ENCODE measurements around the gene ASCC3. TPM values are rescaled to one million over a fixed set of nuclear protein-coding genes. Genes with fewer than 3 reads are reported as not detected.

Gene ASCC3
- total RNA-seq, 4 donors from 2014 or later = 12.0 to 17.7 (median 14.7) TPM

- Histone ChIP-seq H3K27me3 (no peaks in the 10 kb centered on the region), H3K4me1 (no peaks in the 10 kb centered on the region), H3K4me3 (no peak overlapping the region), H3K9me3 (no peaks in the 10 kb centered on the region), H3K36me3 (peaks cover 0 to 26% of the 10 kb centered on the region in 2 donors), H3K27ac (no peak overlapping the region)
- DNase-seq = no peak
- ATAC-seq = no peak
- in situ Hi-C loops (cut with MboI; ENCODE audit: low sequenced_read_pairs in 4 of 4) = no loop called here
- TF ChIP-seq, protein P1, sequence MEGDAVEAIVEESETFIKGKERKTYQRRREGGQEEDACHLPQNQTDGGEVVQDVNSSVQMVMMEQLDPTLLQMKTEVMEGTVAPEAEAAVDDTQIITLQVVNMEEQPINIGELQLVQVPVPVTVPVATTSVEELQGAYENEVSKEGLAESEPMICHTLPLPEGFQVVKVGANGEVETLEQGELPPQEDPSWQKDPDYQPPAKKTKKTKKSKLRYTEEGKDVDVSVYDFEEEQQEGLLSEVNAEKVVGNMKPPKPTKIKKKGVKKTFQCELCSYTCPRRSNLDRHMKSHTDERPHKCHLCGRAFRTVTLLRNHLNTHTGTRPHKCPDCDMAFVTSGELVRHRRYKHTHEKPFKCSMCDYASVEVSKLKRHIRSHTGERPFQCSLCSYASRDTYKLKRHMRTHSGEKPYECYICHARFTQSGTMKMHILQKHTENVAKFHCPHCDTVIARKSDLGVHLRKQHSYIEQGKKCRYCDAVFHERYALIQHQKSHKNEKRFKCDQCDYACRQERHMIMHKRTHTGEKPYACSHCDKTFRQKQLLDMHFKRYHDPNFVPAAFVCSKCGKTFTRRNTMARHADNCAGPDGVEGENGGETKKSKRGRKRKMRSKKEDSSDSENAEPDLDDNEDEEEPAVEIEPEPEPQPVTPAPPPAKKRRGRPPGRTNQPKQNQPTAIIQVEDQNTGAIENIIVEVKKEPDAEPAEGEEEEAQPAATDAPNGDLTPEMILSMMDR (IDR thresholded peaks at IDR 0.05 in 4 of 5, conservative IDR thresholded peaks at IDR 0.05 in 1 of 5) = no peak
- no peak for TF ChIP-seq POLR2A (IDR thresholded peaks at IDR 0.05)
- intact Hi-C loops (cut with DNase I; ENCODE audit: low total_unique reads) = no loop called here
These were observed 19.1 kb downstream of the ASCC3 start for GRCh38 chr6:100862063-100862462.

GRCh38 chr6:100856146-100856545 is 25.0 kb downstream of the ASCC3 start:
- Histone ChIP-seq H3K9me3 (no peaks in the 10 kb centered on the region), H3K27ac (no peak overlapping the region), H3K4me1 (no peaks in the 10 kb centered on the region), H3K27me3 (no peaks in the 10 kb centered on the region), H3K4me3 (no peak overlapping the region), H3K36me3 (peaks cover 0 to 20% of the 10 kb centered on the region in 2 donors)
- no peak for TF ChIP-seq POLR2A (IDR thresholded peaks at IDR 0.05)
- TF ChIP-seq, protein P1 (IDR thresholded peaks at IDR 0.05 in 4 of 5, conservative IDR thresholded peaks at IDR 0.05 in 1 of 5) = no peak
- no peak for DNase-seq
- ATAC-seq = no peak
- in situ Hi-C loops (cut with MboI; ENCODE audit: low sequenced_read_pairs in 4 of 4) = no loop called here
- intact Hi-C loops (cut with DNase I; ENCODE audit: low total_unique reads) = no loop called here

- H3K36me3 ChIP-seq = peaks cover 0 to 12% of the 10 kb centered on the region in 2 donors
- H3K9me3 ChIP-seq = no peaks in the 10 kb centered on the region
- H3K27ac ChIP-seq = no peak overlapping the region
- in situ Hi-C loops (cut with MboI; ENCODE audit: low sequenced_read_pairs in 4 of 4) = no loop called here
- no peak overlapping the region for H3K4me3 ChIP-seq
- H3K4me1 ChIP-seq = no peaks in the 10 kb centered on the region
- intact Hi-C loops (cut with DNase I; ENCODE audit: low total_unique reads) = no loop called here
- ATAC-seq (no peak), DNase-seq (no peak)
- no peak for TF ChIP-seq POLR2A (IDR thresholded peaks at IDR 0.05)
- TF ChIP-seq, protein P1 (IDR thresholded peaks at IDR 0.05 in 4 of 5, conservative IDR thresholded peaks at IDR 0.05 in 1 of 5) = no peak
- no peaks in the 10 kb centered on the region for H3K27me3 ChIP-seq
These were observed 29.3 kb downstream of the ASCC3 start for GRCh38 chr6:100851819-100852218.

GRCh38 chr6:100850174-100850573 is 31.0 kb downstream of the ASCC3 start:
- Histone ChIP-seq H3K4me1 (no peaks in the 10 kb centered on the region), H3K4me3 (no peak overlapping the region), H3K36me3 (peaks cover 0 to 12% of the 10 kb centered on the region in 2 donors), H3K27me3 (no peaks in the 10 kb centered on the region), H3K9me3 (no peaks in the 10 kb centered on the region), H3K27ac (no peak overlapping the region)
- in situ Hi-C loops (cut with MboI; ENCODE audit: low sequenced_read_pairs in 4 of 4) (no loop called here), intact Hi-C loops (cut with DNase I; ENCODE audit: low total_unique reads) (no loop called here)
- DNase-seq (no peak), ATAC-seq (no peak)
- TF ChIP-seq, protein P1 (IDR thresholded peaks at IDR 0.05 in 4 of 5, conservative IDR thresholded peaks at IDR 0.05 in 1 of 5) = no peak
- TF ChIP-seq POLR2A (IDR thresholded peaks at IDR 0.05) = no peak

GRCh38 chr6:100846276-100846675 is 34.9 kb downstream of the ASCC3 start:
- in situ Hi-C loops (cut with MboI; ENCODE audit: low sequenced_read_pairs in 4 of 4) = no loop called here
- intact Hi-C loops (cut with DNase I; ENCODE audit: low total_unique reads) = no loop called here

More at GRCh38 chr6:100846276-100846675, 34.9 kb downstream of the ASCC3 start:
- no peaks in the 10 kb centered on the region for H3K9me3 ChIP-seq
- no peaks in the 10 kb centered on the region for H3K4me1 ChIP-seq
- TF ChIP-seq, protein P1 (IDR thresholded peaks at IDR 0.05 in 4 of 5, conservative IDR thresholded peaks at IDR 0.05 in 1 of 5) = no peak
- TF ChIP-seq POLR2A (IDR thresholded peaks at IDR 0.05) = no peak
- DNase-seq (no peak), ATAC-seq (no peak)
- H3K4me3 ChIP-seq = no peak overlapping the region
- no peak overlapping the region for H3K27ac ChIP-seq
- H3K27me3 ChIP-seq = no peaks in the 10 kb centered on the region
- peaks cover 0 to 12% of the 10 kb centered on the region in 2 donors for H3K36me3 ChIP-seq

All from gastrocnemius medialis (tissue), 4 donors.